Lung (tissue), 12 donors: ENCODE measurements around the gene RBM44. TPM values are rescaled to one million over a fixed set of nuclear protein-coding genes. Genes with fewer than 3 reads are reported as not detected.

ENCODE experiments used
- ATAC-seq: fragments of 200-7000 bp; cut with Tn5 transposase; one replicate; pipeline ENCODE4 v1.9.1; 2020; ENCODE audit warnings: moderate number of reproducible peaks; ENCODE audit not compliant: insufficient read depth, low FRiP score
- DNase-seq, 3 donors: peaks; one replicate each; pipeline ENCODE4 v3.0.0-alpha.2; 2013 to 2017
- H3K27ac ChIP-seq, 2 donors: one replicate each; pipeline ENCODE4 v1.5.1; 2013; ENCODE audit warnings: mild to moderate bottlenecking in 2 of 2, moderate library complexity in 2 of 2, control low read depth in 1 of 2, inconsistent platforms in 1 of 2, low read depth in 1 of 2, low read length in 1 of 2
- H3K27me3 ChIP-seq, 3 donors: one replicate each; pipeline ENCODE4 v1.5.1; 2013; ENCODE audit warnings: low read length in 2 of 3; ENCODE audit not compliant: control insufficient read depth in 3 of 3, insufficient read depth in 3 of 3
- H3K36me3 ChIP-seq, 4 donors: one replicate each; pipeline ENCODE4 v1.5.1; 2013; ENCODE audit warnings: low read length in 4 of 4, mild to moderate bottlenecking in 1 of 4, moderate library complexity in 1 of 4; ENCODE audit not compliant: control insufficient read depth in 4 of 4, insufficient read depth in 4 of 4
- H3K4me1 ChIP-seq, 5 donors: one replicate each; pipeline ENCODE4 v1.5.1; 2013; ENCODE audit warnings: low read length in 5 of 5, mild to moderate bottlenecking in 2 of 5, moderate library complexity in 1 of 5; ENCODE audit not compliant: control insufficient read depth in 5 of 5, insufficient read depth in 5 of 5
- H3K4me3 ChIP-seq: one replicate; pipeline ENCODE4 v1.5.1; 2013; ENCODE audit warnings: mild to moderate bottlenecking, control low read depth, moderate library complexity
- H3K9ac ChIP-seq, 2 donors: one replicate each; pipeline ENCODE4 v1.5.1; 2013; ENCODE audit warnings: low read length in 2 of 2, control low read depth in 1 of 2; ENCODE audit not compliant: insufficient read depth in 1 of 2
- H3K9me3 ChIP-seq, 4 donors: one replicate each; pipeline ENCODE4 v1.5.1; 2013; ENCODE audit warnings: low read length in 3 of 4, mild to moderate bottlenecking in 1 of 4, moderate library complexity in 1 of 4; ENCODE audit not compliant: control insufficient read depth in 4 of 4, insufficient read depth in 3 of 4
- CTCF ChIP-seq: IDR thresholded peaks from 2 replicates; pipeline ENCODE4 v1.5.1; 2012; ENCODE audit warnings: mild to moderate bottlenecking; ENCODE audit errors: control extremely low read depth, extremely low read depth
- WGBS, 2 donors: extraction: QIAGEN DNeasy Blood & Tissue Kit; methylation state at CpG; one replicate each; pipeline ENCODE4 v1.1.7; 2013; 5-methylcytosine and 5-hydroxymethylcytosine counted together
- polyA plus RNA-seq, 2 donors: library from polyadenylated mRNA; stranded (reverse); fragments of 200-250 nt; gene quantifications; one replicate each; pipeline ENCODE4 v1.2.1, GENCODE V29; 2013
- total RNA-seq, 2 donors: library from RNA; depleted of rRNA in 1 of 2; stranded (reverse); fragments of >200 nt in 1 of 2; gene quantifications; one replicate each; pipeline ENCODE4 v1.2.1, GENCODE V29; 2014 to 2021
- donor health status: control.
- donor health status: control.
- donor health status: Bipolar disorder and iron deficiency.
- donor health status: healthy.
- donor health status: DM: yes; HTN: yes; CAD: no.

The RBM44 gene
- total and polyA plus RNA-seq, 4 donors: 0.26 to 4.0 (median 0.88) TPM

- ATAC-seq: no peak
- DNase-seq: peak in 1 of 3 donors; percentile 4
- H3K9me3 ChIP-seq: no peaks in the 10 kb centered on the region
- no peaks in the 10 kb centered on the region for H3K27me3 ChIP-seq
- no peak for TF ChIP-seq CTCF
- no peak overlapping the region for H3K9ac ChIP-seq
- H3K27ac ChIP-seq: peak overlapping the region in 1 of 2 donors; percentile 79
- H3K4me1 ChIP-seq: peaks cover 0 to 14% (median 0%) of the 10 kb centered on the region in 5 donors
- peaks cover 0 to 3% (median 0%) of the 10 kb centered on the region in 4 donors for H3K36me3 ChIP-seq
- no peak overlapping the region for H3K4me3 ChIP-seq
- whole genome bisulfite sequencing, 2 donors: 91 to 95% methylated on average over 13 to 14 of the region's 14 CpGs
Measured at GRCh38 chr2:237878321-237879057, 79.9 kb downstream of the RBM44 start.

- H3K27me3 ChIP-seq: no peaks in the 10 kb centered on the region
Measured at GRCh38 chr2:237879058-237879430, 80.5 kb downstream of the RBM44 start.

GRCh38 chr2:237879991-237880560 lies 81.5 kb downstream of the RBM44 start:
- WGBS, 2 donors: 94 to 96% methylated on average over 12 of the region's 12 CpGs
- ATAC-seq: no peak
- Histone ChIP-seq H3K9ac (no peak overlapping the region), H3K27ac (no peak overlapping the region), H3K27me3 (no peaks in the 10 kb centered on the region), H3K4me3 (no peak overlapping the region), H3K4me1 (peaks cover 0 to 9% (median 6%) of the 10 kb centered on the region in 5 donors), H3K36me3 (peaks cover 0 to 3% (median 0%) of the 10 kb centered on the region in 4 donors), H3K9me3 (no peaks in the 10 kb centered on the region)
- DNase-seq: no peak
- TF ChIP-seq CTCF: no peak

More at GRCh38 chr2:237879058-237879430, 80.5 kb downstream of the RBM44 start:
- Histone ChIP-seq H3K36me3 (peaks cover 0 to 3% (median 0%) of the 10 kb centered on the region in 4 donors), H3K4me1 (peaks cover 0 to 11% (median 0%) of the 10 kb centered on the region in 5 donors), H3K27ac (peak overlapping the region in 1 of 2 donors; percentile 79), H3K9me3 (no peaks in the 10 kb centered on the region), H3K4me3 (no peak overlapping the region), H3K9ac (no peak overlapping the region)
- DNase-seq (peak in 2 of 3 donors; percentile 9 to 43), ATAC-seq (no peak)
- no peak for TF ChIP-seq CTCF
- 93% methylated on average over 5 of the region's 5 CpGs for whole genome bisulfite sequencing, 2 donors
